ENCODE results near the gene PTPRG. TPM values are rescaled to one million over a fixed set of nuclear protein-coding genes. Genes with fewer than 3 reads are reported as not detected.

PTPRG gene
- total and polyA plus RNA-seq, 10 of the 15 experiments (the other 5 are each of a cell fraction or from before 2014, with no cell fraction given) = 0.29 to 20.7 (median 1.4) TPM

DNA sequence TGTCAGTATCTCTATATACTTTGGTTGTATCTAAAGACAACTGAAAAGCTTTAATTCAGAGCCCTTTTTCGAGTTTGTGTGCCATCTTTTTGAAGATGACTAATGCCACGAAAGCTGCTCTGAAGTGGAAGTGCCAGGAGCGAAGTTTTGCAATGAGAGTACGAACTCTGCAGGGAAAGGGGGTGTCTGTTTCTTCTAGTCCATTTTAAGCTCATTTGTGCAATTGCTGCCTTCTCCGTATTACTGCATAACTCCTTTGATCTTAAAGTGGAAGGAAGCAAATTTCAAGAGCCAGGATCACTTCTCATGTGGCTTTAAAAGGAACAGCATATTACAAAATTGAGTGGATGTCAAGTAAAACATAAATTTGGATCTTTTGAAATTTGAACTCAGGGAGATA, 566.7 kb downstream of the PTPRG start (continued):
- TF ChIP-seq YY1 (IDR thresholded peaks at IDR 0.05; ENCODE audit: low read depth, low read length) = no peak
- no peak for TF ChIP-seq RELA (IDR thresholded peaks at IDR 0.05; ENCODE audit: borderline replicate concordance, partially characterized antibody)

DNA sequence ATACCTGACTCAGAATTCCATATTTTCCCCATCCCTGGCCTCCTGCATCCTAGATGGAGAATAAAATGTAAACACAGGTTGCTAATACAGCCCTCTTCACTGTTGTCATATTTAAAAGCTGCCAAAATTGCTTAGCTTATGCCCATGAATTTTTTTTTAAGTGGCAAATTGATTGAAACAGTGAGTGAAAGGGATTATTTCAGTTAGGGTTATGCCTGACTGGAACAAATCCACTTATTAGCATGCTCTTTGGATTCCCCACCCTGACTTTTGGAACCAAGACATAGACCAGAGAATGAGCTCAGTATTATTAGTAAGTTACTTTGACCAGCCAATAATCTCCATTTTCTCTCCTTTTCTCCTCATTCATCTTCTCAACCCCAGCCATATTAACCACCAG, 567.3 kb downstream of the PTPRG start:
- ATAC-seq (no peak), FAIRE-seq (no peak), DNase-seq (ENCODE audit: low read depth, low spot score) (no peak)
- no peaks in the 10 kb centered on the region for H3K4me1 ChIP-seq (ENCODE audit: control insufficient read depth, insufficient read depth, low read length)
- no peaks in the 10 kb centered on the region for H3K79me2 ChIP-seq (ENCODE audit: control insufficient read depth, insufficient read depth, low read length)
- no peak overlapping the region for H3K27ac ChIP-seq (ENCODE audit: control insufficient read depth, insufficient read depth)
- in situ Hi-C loops (cut with MboI) = no loop called here
- no peak overlapping the region for H3K4me3 ChIP-seq
- SMC1A ChIA-PET (ENCODE audit: uncharacterized antibody, unreplicated experiment) = interaction anchor here (0.6 to 2.2 kb wide), 13 partner anchors 10 to 598 kb away, joined by 3 to 13 read pairs (median 4); no protein-coding TSS in a partner anchor
- H3K4me2 ChIP-seq (ENCODE audit: control insufficient read depth, insufficient read depth) = no peak overlapping the region
- BruUV-seq (replicated peaks) = no TSS peak
- POLR2A ChIA-PET = interaction anchor here (0.6 to 0.9 kb wide), 2 partner anchors 37 to 82 kb away, joined by 3 to 4 read pairs; no protein-coding TSS in a partner anchor
- CTCF ChIA-PET = interaction anchor here (0.8 to 3.7 kb wide), 9 partner anchors 16 to 565 kb away, joined by 3 to 16 read pairs (median 3); no protein-coding TSS in a partner anchor
- no peaks in the 10 kb centered on the region; a peak in 1 of 4 replicates for H3K27me3 ChIP-seq (replicated peaks in 1 of 2; ENCODE audit: control insufficient read depth in 2 of 2, insufficient read depth in 2 of 2, low read length in 1 of 2)
- no peak for TF ChIP-seq NFIC (IDR thresholded peaks at IDR 0.05; ENCODE audit: low read depth, low read length)
- TF ChIP-seq, protein P1, sequence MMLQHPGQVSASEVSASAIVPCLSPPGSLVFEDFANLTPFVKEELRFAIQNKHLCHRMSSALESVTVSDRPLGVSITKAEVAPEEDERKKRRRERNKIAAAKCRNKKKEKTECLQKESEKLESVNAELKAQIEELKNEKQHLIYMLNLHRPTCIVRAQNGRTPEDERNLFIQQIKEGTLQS (IDR thresholded peaks at IDR 0.05; ENCODE audit: borderline replicate concordance, extremely low read depth, low read depth, low read length) = no peak
- TF ChIP-seq IRF4 (IDR thresholded peaks at IDR 0.05; ENCODE audit: low read depth, low read length) = no peak
- TF ChIP-seq, protein P2, sequence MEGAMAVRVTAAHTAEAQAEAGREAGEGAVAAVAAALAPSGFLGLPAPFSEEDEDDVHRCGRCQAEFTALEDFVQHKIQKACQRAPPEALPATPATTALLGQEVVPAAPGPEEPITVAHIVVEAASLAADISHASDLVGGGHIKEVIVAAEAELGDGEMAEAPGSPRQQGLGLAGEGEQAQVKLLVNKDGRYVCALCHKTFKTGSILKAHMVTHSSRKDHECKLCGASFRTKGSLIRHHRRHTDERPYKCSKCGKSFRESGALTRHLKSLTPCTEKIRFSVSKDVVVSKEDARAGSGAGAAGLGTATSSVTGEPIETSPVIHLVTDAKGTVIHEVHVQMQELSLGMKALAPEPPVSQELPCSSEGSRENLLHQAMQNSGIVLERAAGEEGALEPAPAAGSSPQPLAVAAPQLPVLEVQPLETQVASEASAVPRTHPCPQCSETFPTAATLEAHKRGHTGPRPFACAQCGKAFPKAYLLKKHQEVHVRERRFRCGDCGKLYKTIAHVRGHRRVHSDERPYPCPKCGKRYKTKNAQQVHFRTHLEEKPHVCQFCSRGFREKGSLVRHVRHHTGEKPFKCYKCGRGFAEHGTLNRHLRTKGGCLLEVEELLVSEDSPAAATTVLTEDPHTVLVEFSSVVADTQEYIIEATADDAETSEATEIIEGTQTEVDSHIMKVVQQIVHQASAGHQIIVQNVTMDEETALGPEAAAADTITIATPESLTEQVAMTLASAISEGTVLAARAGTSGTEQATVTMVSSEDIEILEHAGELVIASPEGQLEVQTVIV (IDR thresholded peaks at IDR 0.05; ENCODE audit: borderline replicate concordance, partially characterized antibody) = no peak
- TF ChIP-seq CBFB (IDR thresholded peaks at IDR 0.05; ENCODE audit: low read depth) = no peak
- H4K20me1 ChIP-seq (ENCODE audit: control insufficient read depth, insufficient read depth) = no peaks in the 10 kb centered on the region
- no peak overlapping the region for H2AFZ ChIP-seq (ENCODE audit: control insufficient read depth, low read depth, low read length)
- H3K36me3 ChIP-seq (ENCODE audit: control insufficient read depth in 2 of 2, insufficient read depth in 2 of 2, low read length in 1 of 2) = no peaks in the 10 kb centered on the region
- intact Hi-C loops (cut with micrococcal nuclease; ENCODE audit: unreplicated experiment) = no loop called here
- no peak overlapping the region for H3K9ac ChIP-seq (ENCODE audit: control insufficient read depth, insufficient read depth, low read length)
- H3K9me3 ChIP-seq (replicated peaks; ENCODE audit: control insufficient read depth, insufficient read depth, low read length) = no peaks in the 10 kb centered on the region
- RAD21 ChIA-PET (ENCODE audit: unreplicated experiment) = interaction anchor here (0.8 to 1.9 kb wide), 4 partner anchors 25 to 192 kb away, joined by 3 to 4 read pairs (median 4); no protein-coding TSS in a partner anchor
